ENCODE measurements around the gene SRGAP2.
"Not testable (repeated sequence)": the region's sequence is repeated elsewhere in the genome, so short reads cannot be mapped to it uniquely, and the experiment has no call there.

DNA sequence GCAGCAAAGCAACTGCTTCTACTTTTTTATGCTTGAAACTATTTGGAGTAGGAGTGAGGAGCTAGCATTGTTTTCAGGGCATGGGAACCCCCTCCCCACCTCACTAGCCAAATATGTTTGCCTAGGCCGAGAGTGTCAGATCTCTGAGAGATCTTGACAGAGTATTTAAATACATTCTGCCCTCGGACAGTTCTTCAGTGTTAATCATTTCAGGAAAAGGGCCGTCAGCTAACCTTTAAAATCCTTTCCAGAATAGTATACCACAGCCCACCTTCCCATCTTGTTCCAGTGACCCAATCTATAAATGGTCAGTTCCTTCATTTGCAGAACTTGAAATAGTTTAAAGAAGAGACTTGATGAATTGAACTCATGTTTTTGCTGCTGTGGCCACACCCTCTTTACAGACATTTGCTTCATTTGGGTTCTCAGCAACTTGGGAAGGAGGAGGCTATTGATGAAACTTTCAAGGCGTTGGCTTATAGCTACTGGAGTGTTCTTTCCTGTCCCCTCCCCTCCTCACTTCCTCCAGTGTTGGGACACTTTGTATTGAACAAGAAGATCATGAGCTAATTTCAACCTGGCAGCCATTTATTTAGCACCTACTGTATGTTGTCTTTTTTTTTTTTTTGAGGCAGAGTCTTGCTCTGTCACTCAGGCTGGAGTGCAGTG lies 17.1 kb downstream of the SRGAP2 start:
- TF ChIP-seq POLR2A, EP300 (IDR thresholded peaks at IDR 0.05): not testable (repeated sequence)
- TF ChIP-seq, protein P1, sequence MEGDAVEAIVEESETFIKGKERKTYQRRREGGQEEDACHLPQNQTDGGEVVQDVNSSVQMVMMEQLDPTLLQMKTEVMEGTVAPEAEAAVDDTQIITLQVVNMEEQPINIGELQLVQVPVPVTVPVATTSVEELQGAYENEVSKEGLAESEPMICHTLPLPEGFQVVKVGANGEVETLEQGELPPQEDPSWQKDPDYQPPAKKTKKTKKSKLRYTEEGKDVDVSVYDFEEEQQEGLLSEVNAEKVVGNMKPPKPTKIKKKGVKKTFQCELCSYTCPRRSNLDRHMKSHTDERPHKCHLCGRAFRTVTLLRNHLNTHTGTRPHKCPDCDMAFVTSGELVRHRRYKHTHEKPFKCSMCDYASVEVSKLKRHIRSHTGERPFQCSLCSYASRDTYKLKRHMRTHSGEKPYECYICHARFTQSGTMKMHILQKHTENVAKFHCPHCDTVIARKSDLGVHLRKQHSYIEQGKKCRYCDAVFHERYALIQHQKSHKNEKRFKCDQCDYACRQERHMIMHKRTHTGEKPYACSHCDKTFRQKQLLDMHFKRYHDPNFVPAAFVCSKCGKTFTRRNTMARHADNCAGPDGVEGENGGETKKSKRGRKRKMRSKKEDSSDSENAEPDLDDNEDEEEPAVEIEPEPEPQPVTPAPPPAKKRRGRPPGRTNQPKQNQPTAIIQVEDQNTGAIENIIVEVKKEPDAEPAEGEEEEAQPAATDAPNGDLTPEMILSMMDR (IDR thresholded peaks at IDR 0.05) = not testable (repeated sequence)
